ENCODE results near the gene ADCY2. TPM values are rescaled to one million over a fixed set of nuclear protein-coding genes. Genes with fewer than 3 reads are reported as not detected.

ADCY2 gene
- polyA plus RNA-seq, 1 donor (not counting 4 experiments of a cell fraction or from before 2014, with no cell fraction given), result 0.13 TPM

GRCh38 chr5:7348168-7348854 is 47.6 kb upstream of the ADCY2 start:
- TF ChIP-seq EZH2 (IDR thresholded peaks at IDR 0.05; ENCODE audit: low read length), result no peak
- no peak for TF ChIP-seq CTCF (optimal IDR thresholded peaks at IDR 0.05 in 1 of 3, IDR thresholded peaks at IDR 0.05 in 1 of 3, conservative IDR thresholded peaks at IDR 0.05 in 1 of 3; ENCODE audit: extremely low read depth in 1 of 3, insufficient read depth in 2 of 3, low read length in 3 of 3)
- Histone ChIP-seq H3K9me3 (ENCODE audit: control insufficient read depth, low read depth, low read length) (no peaks in the 10 kb centered on the region), H3K27me3 (ENCODE audit: control insufficient read depth, extremely low read depth, insufficient read depth, low read length) (no peaks in the 10 kb centered on the region), H2AFZ (ENCODE audit: control insufficient read depth, low read length) (no peak overlapping the region), H4K20me1 (ENCODE audit: control insufficient read depth, extremely low read depth, insufficient read depth, low read length) (no peaks in the 10 kb centered on the region), H3K4me2 (ENCODE audit: control insufficient read depth, extremely low read depth, insufficient read depth, low read depth, low read length) (no peak overlapping the region), H3K9ac (ENCODE audit: control insufficient read depth, extremely low read depth, insufficient read depth, low read length) (no peak overlapping the region), H3K4me3 (ENCODE audit: control insufficient read depth in 2 of 3, extremely low read depth in 1 of 3, insufficient read depth in 2 of 3, low read depth in 1 of 3, low read length in 3 of 3) (no peak overlapping the region), H3K4me1 (ENCODE audit: control insufficient read depth, extremely low read depth, insufficient read depth, low read length) (no peaks in the 10 kb centered on the region), H3K36me3 (ENCODE audit: control insufficient read depth in 2 of 2, extremely low read depth in 1 of 2, insufficient read depth in 2 of 2, low read length in 2 of 2) (no peaks in the 10 kb centered on the region), H3K27ac (ENCODE audit: control insufficient read depth, insufficient read depth, low read length) (no peak overlapping the region), H3K79me2 (ENCODE audit: control insufficient read depth, insufficient read depth, low read length) (no peaks in the 10 kb centered on the region), H3K9me1 (ENCODE audit: control insufficient read depth, extremely low read depth, insufficient read depth, low read length) (no peaks in the 10 kb centered on the region)
- no peak for DNase-seq (ENCODE audit: low read depth, low spot score)
- FAIRE-seq, result no peak
- dilution Hi-C loops (cut with MboI; ENCODE audit: extremely low pct_ligation_motif_present, low sequenced_read_pairs), result no loop called here

GRCh38 chr5:7361593-7361992 is 34.3 kb upstream of the ADCY2 start:
- Histone ChIP-seq H3K4me1 (ENCODE audit: control insufficient read depth, extremely low read depth, insufficient read depth, low read length) (no peaks in the 10 kb centered on the region), H3K36me3 (ENCODE audit: control insufficient read depth in 2 of 2, extremely low read depth in 1 of 2, insufficient read depth in 2 of 2, low read length in 2 of 2) (no peaks in the 10 kb centered on the region), H3K27ac (ENCODE audit: control insufficient read depth, insufficient read depth, low read length) (no peak overlapping the region), H4K20me1 (ENCODE audit: control insufficient read depth, extremely low read depth, insufficient read depth, low read length) (no peaks in the 10 kb centered on the region), H3K9me1 (ENCODE audit: control insufficient read depth, extremely low read depth, insufficient read depth, low read length) (no peaks in the 10 kb centered on the region), H2AFZ (ENCODE audit: control insufficient read depth, low read length) (no peak overlapping the region), H3K79me2 (ENCODE audit: control insufficient read depth, insufficient read depth, low read length) (no peaks in the 10 kb centered on the region), H3K4me3 (ENCODE audit: control insufficient read depth in 2 of 3, extremely low read depth in 1 of 3, insufficient read depth in 2 of 3, low read depth in 1 of 3, low read length in 3 of 3) (no peak overlapping the region), H3K9me3 (ENCODE audit: control insufficient read depth, low read depth, low read length) (no peaks in the 10 kb centered on the region), H3K27me3 (ENCODE audit: control insufficient read depth, extremely low read depth, insufficient read depth, low read length) (no peaks in the 10 kb centered on the region), H3K9ac (ENCODE audit: control insufficient read depth, extremely low read depth, insufficient read depth, low read length) (no peak overlapping the region), H3K4me2 (ENCODE audit: control insufficient read depth, extremely low read depth, insufficient read depth, low read depth, low read length) (no peak overlapping the region)
- no peak for DNase-seq (ENCODE audit: low read depth, low spot score)
- dilution Hi-C loops (cut with MboI; ENCODE audit: extremely low pct_ligation_motif_present, low sequenced_read_pairs), result no loop called here
- no peak for FAIRE-seq
- no peak for TF ChIP-seq EZH2 (IDR thresholded peaks at IDR 0.05; ENCODE audit: low read length)

Measured in keratinocyte (primary cell).